ENCODE data around the gene TLX2. TPM values are rescaled to one million over a fixed set of nuclear protein-coding genes. Genes with fewer than 3 reads are reported as not detected.

TLX2 gene
- total and polyA plus RNA-seq, 2 of the 13 experiments (the other 11 are each of a cell fraction or from before 2014, with no cell fraction given): 0.05 to 0.20 TPM

- TF ChIP-seq ZNF597 (CRISPR knock-in tag; IDR thresholded peaks at IDR 0.05) (no peak), SMAD1 (CRISPR knock-in tag; IDR thresholded peaks at IDR 0.05; ENCODE audit: borderline replicate concordance, low read depth) (no peak), RAD51 (IDR thresholded peaks at IDR 0.05; ENCODE audit: borderline replicate concordance) (no peak), POLR2AphosphoS5 (IDR thresholded peaks at IDR 0.05; ENCODE audit: low read depth, low read length) (peak; percentile 53; the same call in 1 of the 2 replicates), ZFP82 (CRISPR knock-in tag; IDR thresholded peaks at IDR 0.05; ENCODE audit: borderline replicate concordance) (peak; percentile 98; the same call in 1 of the 2 replicates), ZNF629 (CRISPR knock-in tag; conservative IDR thresholded peaks at IDR 0.05) (peak; percentile 24; the same call in 1 of the 2 replicates), MAFF (IDR thresholded peaks at IDR 0.05; ENCODE audit: low read depth, low read length) (no peak), ARID4A (CRISPR knock-in tag; IDR thresholded peaks at IDR 0.05; ENCODE audit: borderline replicate concordance) (no peak; the same call in 1 of the 2 replicates), ZFAT (CRISPR knock-in tag; conservative IDR thresholded peaks at IDR 0.05) (0 out of 2 replicates have a peak, but pooled peaks have one; percentile 35), GPN1 (CRISPR knock-in tag; IDR thresholded peaks at IDR 0.05; ENCODE audit: borderline replicate concordance) (peak; percentile 50; the same call in 1 of the 2 replicates), FOXC1 (CRISPR knock-in tag; IDR thresholded peaks at IDR 0.05; ENCODE audit: borderline replicate concordance) (no peak), NFYC (CRISPR knock-in tag; IDR thresholded peaks at IDR 0.05) (no peak), MTF2 (CRISPR knock-in tag; IDR thresholded peaks at IDR 0.05; ENCODE audit: borderline replicate concordance) (peak; percentile 96; the same call in 1 of the 2 replicates), ZNF142 (CRISPR knock-in tag; IDR thresholded peaks at IDR 0.05) (peak; percentile 85), TGIF2 (CRISPR knock-in tag; IDR thresholded peaks at IDR 0.05) (0 out of 2 replicates have a peak, but pooled peaks have one; percentile 19), ZNF605 (CRISPR knock-in tag; IDR thresholded peaks at IDR 0.05) (no peak), ZNF10 (CRISPR knock-in tag; IDR thresholded peaks at IDR 0.05; ENCODE audit: borderline replicate concordance, low read depth) (no peak), GATAD1 (CRISPR knock-in tag; IDR thresholded peaks at IDR 0.05) (no peak; the same call in 1 of the 2 replicates)
These were observed 32.1 kb upstream of the TLX2 start (continued) for GRCh38 chr2:74481961-74482800.

All from HepG2 (cell line).